ENCODE data around the gene SLC22A31. TPM values are rescaled to one million over a fixed set of nuclear protein-coding genes. Genes with fewer than 3 reads are reported as not detected.

SLC22A31 gene
- total and polyA plus RNA-seq, 5 donors from 2014 or later: 0.14 TPM; not detected in 4

DNA sequence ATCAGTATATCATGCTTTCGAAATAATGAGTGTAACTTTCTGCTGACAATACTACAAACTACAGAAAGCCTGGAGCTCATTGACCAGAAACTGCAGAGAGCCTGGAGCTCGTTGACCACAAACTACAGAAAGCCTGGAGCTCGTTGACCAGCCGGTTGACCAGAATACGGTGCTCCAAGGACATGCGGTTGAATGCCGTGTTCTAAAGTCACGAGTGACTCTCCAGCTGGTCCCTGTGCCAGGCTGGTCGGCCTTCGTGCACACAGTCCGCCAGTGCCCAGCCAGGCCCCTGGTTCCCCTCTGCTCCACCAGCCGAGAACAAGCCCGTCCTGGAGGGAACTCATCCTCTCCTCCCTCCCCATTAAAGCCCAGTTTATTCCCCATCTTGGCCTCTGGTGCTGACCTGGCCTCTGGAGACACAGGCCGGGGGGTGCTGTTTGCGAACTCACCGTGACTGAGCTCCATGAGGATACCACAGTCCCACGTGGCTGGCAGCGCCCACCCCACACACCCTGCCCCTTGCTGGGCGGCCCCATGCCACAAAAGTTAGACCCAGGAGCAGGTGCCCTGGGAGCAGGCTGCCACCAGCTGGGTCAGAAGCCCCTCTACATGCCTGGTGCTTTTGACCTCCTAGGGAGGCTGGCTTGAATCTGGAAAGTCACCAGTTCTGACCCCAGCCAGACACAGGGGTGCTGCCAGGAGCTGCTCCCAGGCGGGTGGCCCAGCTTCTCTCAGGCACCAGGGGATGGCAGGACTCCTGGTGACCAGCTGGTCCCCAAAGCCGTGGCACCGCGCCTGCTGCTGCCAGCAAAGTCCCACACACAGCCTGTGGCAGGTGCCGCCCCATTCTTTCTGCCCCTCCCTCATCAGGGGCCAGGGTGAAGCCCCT is 44.2 kb downstream of the SLC22A31 start:
- Histone ChIP-seq H3K4me3 (ENCODE audit: low read depth, low read length) (no peak overlapping the region), H3K27ac (ENCODE audit: insufficient read depth, low read length, poor library complexity, severe bottlenecking) (no peak overlapping the region), H3K4me1 (ENCODE audit: control insufficient read depth, insufficient read depth, low read length, poor library complexity, severe bottlenecking) (no peaks in the 10 kb centered on the region), H3K9me3 (ENCODE audit: control insufficient read depth in 2 of 2, low read length in 2 of 2) (no peaks in the 10 kb centered on the region), H3K27me3 (ENCODE audit: control insufficient read depth, insufficient read depth, low read length) (no peaks in the 10 kb centered on the region), H3K36me3 (ENCODE audit: control insufficient read depth, insufficient read depth, low read length) (peaks cover 9% of the 10 kb centered on the region)
- Mint-ChIP-seq H3K27me3 (no peaks in the 10 kb centered on the region), H3K4me3 (no peak overlapping the region), H3K27ac (no peak overlapping the region), H3K36me3 (peaks cover 6% of the 10 kb centered on the region), H3K9me3 (no peaks in the 10 kb centered on the region), H3K4me1 (peaks cover 0 to 7% (median 4%) of the 10 kb centered on the region in 4 donors)
- ATAC-seq (ENCODE audit: low read depth in 2 of 2): no peak
- DNase-seq: no peak

DNA sequence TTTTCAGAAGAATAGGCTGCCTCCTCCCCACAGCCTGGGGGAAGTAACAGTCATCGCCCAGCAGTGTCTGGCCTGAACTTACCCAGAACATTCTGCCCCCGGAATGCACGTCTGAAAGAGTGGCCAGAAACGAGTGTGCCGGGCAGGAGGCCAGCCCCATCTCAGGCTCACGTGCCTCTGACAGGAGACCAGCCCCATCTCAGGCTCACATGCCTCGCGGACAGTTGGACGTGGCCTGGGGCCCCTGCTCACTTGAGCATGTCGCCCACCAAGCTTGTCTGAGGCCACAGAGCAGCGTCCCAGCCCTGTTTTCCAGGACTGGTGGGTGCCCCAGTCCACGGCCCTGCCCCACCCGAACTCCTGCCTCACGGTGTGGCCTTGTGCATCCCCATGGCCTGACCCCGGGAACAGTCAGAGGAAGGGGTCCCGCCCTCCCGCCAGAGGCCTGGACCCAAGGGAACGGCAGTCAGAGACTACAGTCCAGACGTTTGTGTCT is 45.1 kb downstream of the SLC22A31 start:
- no peak overlapping the region for H3K27ac Mint-ChIP-seq
- DNase-seq: no peak
- peaks cover 0 to 7% (median 4%) of the 10 kb centered on the region in 4 donors for H3K4me1 Mint-ChIP-seq
- peaks cover 12% of the 10 kb centered on the region for H3K36me3 Mint-ChIP-seq
- no peaks in the 10 kb centered on the region for H3K27me3 Mint-ChIP-seq
- Histone ChIP-seq H3K9me3 (ENCODE audit: control insufficient read depth in 2 of 2, low read length in 2 of 2) (no peaks in the 10 kb centered on the region), H3K36me3 (ENCODE audit: control insufficient read depth, insufficient read depth, low read length) (peaks cover 13% of the 10 kb centered on the region), H3K27me3 (ENCODE audit: control insufficient read depth, insufficient read depth, low read length) (no peaks in the 10 kb centered on the region), H3K27ac (ENCODE audit: insufficient read depth, low read length, poor library complexity, severe bottlenecking) (no peak overlapping the region), H3K4me1 (ENCODE audit: control insufficient read depth, insufficient read depth, low read length, poor library complexity, severe bottlenecking) (no peaks in the 10 kb centered on the region), H3K4me3 (ENCODE audit: low read depth, low read length) (no peak overlapping the region)
- ATAC-seq (ENCODE audit: low read depth in 2 of 2): no peak
- H3K4me3 Mint-ChIP-seq: no peak overlapping the region
- H3K9me3 Mint-ChIP-seq: no peaks in the 10 kb centered on the region

DNA sequence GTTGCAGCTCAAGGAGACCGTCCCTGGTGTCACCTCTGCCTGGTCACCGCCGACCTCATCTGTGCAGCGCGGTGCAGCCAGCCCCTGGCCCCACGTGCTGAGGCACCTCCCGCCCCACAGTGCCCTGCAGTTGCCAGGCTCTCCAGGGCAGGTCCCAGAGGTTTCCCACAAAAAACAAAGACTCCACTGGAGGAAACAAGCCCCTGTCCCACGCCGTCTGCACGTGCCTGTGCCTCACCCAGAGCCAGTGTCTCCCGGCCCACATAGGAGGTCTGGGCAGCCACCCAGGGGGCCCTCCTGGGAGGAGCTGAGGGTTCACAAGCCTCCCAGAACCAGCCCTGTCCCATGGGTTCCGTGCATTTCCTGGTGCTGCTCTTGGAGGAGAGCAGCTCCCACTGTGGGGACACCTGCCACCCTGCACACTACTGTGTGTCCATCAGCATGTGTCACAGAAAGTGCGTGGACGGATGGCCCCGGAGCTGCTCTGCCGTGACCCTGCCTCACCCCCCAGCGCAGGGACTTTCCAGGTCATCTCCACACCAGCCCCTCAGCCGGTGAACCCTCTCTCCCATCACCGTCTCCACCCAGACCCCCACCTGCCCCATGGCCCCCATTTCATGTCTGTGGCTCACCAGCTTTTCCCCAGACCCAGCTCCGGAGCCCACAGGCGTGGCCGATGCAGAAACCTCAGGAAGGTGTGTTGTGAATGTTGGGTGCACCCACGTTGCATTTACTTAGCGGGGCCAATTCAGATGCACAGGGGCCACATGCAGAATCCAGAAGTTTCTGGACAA is 45.8 kb downstream of the SLC22A31 start:
- Mint-ChIP-seq H3K4me1 (peaks cover 0 to 7% (median 4%) of the 10 kb centered on the region in 4 donors), H3K4me3 (no peak overlapping the region), H3K36me3 (peaks cover 18% of the 10 kb centered on the region), H3K9me3 (no peaks in the 10 kb centered on the region), H3K27ac (no peak overlapping the region), H3K27me3 (no peaks in the 10 kb centered on the region)
- no peak overlapping the region for H3K4me3 ChIP-seq (ENCODE audit: low read depth, low read length)
- H3K36me3 ChIP-seq (ENCODE audit: control insufficient read depth, insufficient read depth, low read length): peaks cover 19% of the 10 kb centered on the region
- DNase-seq: no peak
- H3K27ac ChIP-seq (ENCODE audit: insufficient read depth, low read length, poor library complexity, severe bottlenecking): no peak overlapping the region
- no peaks in the 10 kb centered on the region for H3K9me3 ChIP-seq (ENCODE audit: control insufficient read depth in 2 of 2, low read length in 2 of 2)
- ATAC-seq (ENCODE audit: low read depth in 2 of 2): no peak
- H3K4me1 ChIP-seq (ENCODE audit: control insufficient read depth, insufficient read depth, low read length, poor library complexity, severe bottlenecking): no peaks in the 10 kb centered on the region
- H3K27me3 ChIP-seq (ENCODE audit: control insufficient read depth, insufficient read depth, low read length): no peaks in the 10 kb centered on the region

DNA sequence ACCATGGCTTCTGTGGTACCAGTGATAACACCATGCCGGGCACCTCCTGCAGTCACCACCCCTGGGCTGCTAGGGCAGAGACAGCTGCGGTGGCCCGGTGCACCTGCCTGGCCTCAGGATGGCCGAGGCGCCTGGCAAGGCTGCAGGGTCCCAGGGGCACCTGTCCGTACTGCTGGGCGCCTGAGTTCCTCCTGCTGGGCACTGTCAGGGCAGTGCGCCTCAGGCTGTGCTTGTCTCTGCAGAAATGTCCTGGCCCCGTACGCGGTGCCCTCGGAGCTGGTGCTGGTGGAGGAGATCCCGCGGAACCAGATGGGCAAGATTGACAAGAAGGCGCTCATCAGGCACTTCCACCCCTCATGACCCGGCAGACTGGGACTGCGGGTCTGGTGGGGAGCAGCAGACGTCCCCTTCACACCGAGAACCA is 46.5 kb downstream of the SLC22A31 start:
- Histone ChIP-seq H3K9me3 (ENCODE audit: control insufficient read depth in 2 of 2, low read length in 2 of 2) (no peaks in the 10 kb centered on the region), H3K4me1 (ENCODE audit: control insufficient read depth, insufficient read depth, low read length, poor library complexity, severe bottlenecking) (no peaks in the 10 kb centered on the region), H3K27me3 (ENCODE audit: control insufficient read depth, insufficient read depth, low read length) (no peaks in the 10 kb centered on the region), H3K4me3 (ENCODE audit: low read depth, low read length) (no peak overlapping the region), H3K27ac (ENCODE audit: insufficient read depth, low read length, poor library complexity, severe bottlenecking) (no peak overlapping the region), H3K36me3 (ENCODE audit: control insufficient read depth, insufficient read depth, low read length) (peaks cover 26% of the 10 kb centered on the region)
- Mint-ChIP-seq H3K27me3 (no peaks in the 10 kb centered on the region), H3K4me1 (peaks cover under 1 to 9% (median 8%) of the 10 kb centered on the region in 4 donors), H3K9me3 (peaks cover 0 to 6% (median 2%) of the 10 kb centered on the region in 7 donors), H3K4me3 (no peak overlapping the region), H3K36me3 (peaks cover 26% of the 10 kb centered on the region), H3K27ac (no peak overlapping the region)
- DNase-seq (no peak), ATAC-seq (ENCODE audit: low read depth in 2 of 2) (no peak)

DNA sequence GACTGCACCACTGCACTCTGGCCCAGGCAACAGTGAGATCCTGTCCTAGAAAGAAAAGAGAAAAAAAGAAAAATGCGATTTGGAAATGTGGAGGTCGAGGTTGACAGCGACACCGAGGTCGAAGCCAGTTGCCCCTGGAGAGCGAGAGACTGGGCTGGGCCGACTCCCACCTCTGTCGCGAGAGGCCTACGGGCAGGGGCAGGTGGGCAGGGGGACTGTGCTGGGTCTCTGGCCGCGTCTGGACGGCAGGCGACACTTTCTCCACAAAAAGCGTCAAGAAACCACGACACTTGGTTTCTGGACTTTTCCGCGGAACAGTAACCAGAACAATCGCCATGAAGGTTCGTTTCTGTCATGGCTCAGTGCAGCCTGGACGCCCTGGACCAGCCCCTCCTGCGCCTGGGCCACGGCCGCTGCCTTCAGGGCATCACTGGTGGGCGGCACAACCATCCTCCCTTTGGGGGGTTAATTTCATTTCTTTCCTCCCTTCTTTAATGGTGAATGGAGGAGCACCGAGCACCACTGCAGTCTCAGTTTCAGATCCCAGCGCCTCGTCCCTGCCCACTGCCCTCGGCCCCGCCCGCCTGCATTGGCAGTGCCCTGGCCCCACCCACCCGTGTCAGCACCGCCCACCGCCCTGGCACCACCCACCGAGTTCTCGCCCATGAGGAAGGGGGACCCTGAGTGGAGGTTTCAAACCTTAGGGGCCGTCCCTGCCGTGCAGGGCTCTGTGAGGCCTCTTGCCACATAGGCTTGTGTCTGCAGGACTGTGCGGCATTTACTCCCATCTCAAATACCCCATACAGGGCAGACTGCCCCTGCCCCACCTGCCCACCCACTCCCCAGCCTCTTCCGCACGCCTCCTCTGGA is 47.3 kb downstream of the SLC22A31 start:
- Histone ChIP-seq H3K27me3 (ENCODE audit: control insufficient read depth, insufficient read depth, low read length) (no peaks in the 10 kb centered on the region), H3K36me3 (ENCODE audit: control insufficient read depth, insufficient read depth, low read length) (peaks cover 29% of the 10 kb centered on the region), H3K9me3 (ENCODE audit: control insufficient read depth in 2 of 2, low read length in 2 of 2) (no peaks in the 10 kb centered on the region), H3K4me3 (ENCODE audit: low read depth, low read length) (no peak overlapping the region), H3K4me1 (ENCODE audit: control insufficient read depth, insufficient read depth, low read length, poor library complexity, severe bottlenecking) (no peaks in the 10 kb centered on the region), H3K27ac (ENCODE audit: insufficient read depth, low read length, poor library complexity, severe bottlenecking) (no peak overlapping the region)
- Mint-ChIP-seq H3K36me3 (peaks cover 29% of the 10 kb centered on the region), H3K27me3 (no peaks in the 10 kb centered on the region), H3K4me1 (peaks cover 2 to 10% (median 6%) of the 10 kb centered on the region in 4 donors), H3K27ac (no peak overlapping the region), H3K9me3 (peaks cover 0 to 7% (median 2%) of the 10 kb centered on the region in 7 donors), H3K4me3 (no peak overlapping the region)
- ATAC-seq (ENCODE audit: low read depth in 2 of 2) (peak in 1 of 2 donors; percentile 26), DNase-seq (no peak)

DNA sequence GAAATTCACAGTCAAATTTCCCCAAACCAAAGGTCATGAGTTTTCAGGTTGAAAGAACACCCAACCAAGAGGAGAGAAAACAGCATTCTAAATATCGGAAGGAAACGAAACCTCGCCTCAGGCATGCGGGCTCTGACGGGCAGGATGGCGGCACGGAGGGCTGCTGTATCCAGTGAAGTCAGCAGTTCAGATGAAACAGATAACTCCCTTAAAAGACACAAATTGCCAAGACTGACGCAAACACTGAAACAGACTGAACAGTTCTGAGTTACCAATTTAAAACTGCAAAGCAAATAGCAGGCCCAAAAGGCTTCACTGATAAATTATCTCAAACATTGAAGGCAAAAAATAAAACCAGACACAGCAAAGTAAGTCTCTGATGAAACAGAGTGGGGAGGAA is 49.4 kb downstream of the SLC22A31 start:
- H3K27me3 Mint-ChIP-seq: no peaks in the 10 kb centered on the region
- Histone ChIP-seq H3K27me3 (ENCODE audit: control insufficient read depth, insufficient read depth, low read length) (no peaks in the 10 kb centered on the region), H3K36me3 (ENCODE audit: control insufficient read depth, insufficient read depth, low read length) (peaks cover 36% of the 10 kb centered on the region), H3K4me1 (ENCODE audit: control insufficient read depth, insufficient read depth, low read length, poor library complexity, severe bottlenecking) (no peaks in the 10 kb centered on the region), H3K9me3 (ENCODE audit: control insufficient read depth in 2 of 2, low read length in 2 of 2) (no peaks in the 10 kb centered on the region), H3K27ac (ENCODE audit: insufficient read depth, low read length, poor library complexity, severe bottlenecking) (no peak overlapping the region), H3K4me3 (ENCODE audit: low read depth, low read length) (no peak overlapping the region)
- H3K4me1 Mint-ChIP-seq: peaks cover 2 to 10% (median 4%) of the 10 kb centered on the region in 4 donors
- DNase-seq (no peak), ATAC-seq (ENCODE audit: low read depth in 2 of 2) (no peak)
- H3K36me3 Mint-ChIP-seq: peaks cover 33% of the 10 kb centered on the region
- H3K4me3 Mint-ChIP-seq: no peak overlapping the region
- peaks cover 0 to 7% (median 2%) of the 10 kb centered on the region in 7 donors for H3K9me3 Mint-ChIP-seq
- H3K27ac Mint-ChIP-seq: peak overlapping the region in 1 of 3 donors; percentile 65

Data from CD4-positive, CD25-positive, alpha-beta regulatory T cell (primary cell).